Colonic mucosa (tissue), 4 donors: ENCODE data around the gene LMBRD1. TPM values are rescaled to one million over a fixed set of nuclear protein-coding genes. Genes with fewer than 3 reads are reported as not detected.
A peak's percentile ranks its signal among the peaks of the same experiment; 100 is the strongest.

Experiments
- DNase-seq: peaks from one replicate; pipeline ENCODE4 v3.0.0-alpha.2; 2020
- H3K27ac ChIP-seq: fragments of 200-600 bp; one replicate; pipeline ENCODE4 v1.8.0; 2021
- H3K27me3 ChIP-seq: fragments of 200-600 bp; one replicate; pipeline ENCODE4 v1.8.0; 2021
- H3K36me3 ChIP-seq: fragments of 200-600 bp; one replicate; pipeline ENCODE4 v1.8.0; 2021
- H3K4me1 ChIP-seq: fragments of 200-600 bp; one replicate; pipeline ENCODE4 v1.8.0; 2021; ENCODE audit warnings: mild to moderate bottlenecking
- H3K4me3 ChIP-seq: fragments of 200-600 bp; one replicate; pipeline ENCODE4 v1.8.0; 2021
- H3K9ac ChIP-seq, 2 donors: one replicate each; pipeline ENCODE4 v1.7.0; 2013; ENCODE audit warnings: control low read depth in 2 of 2, low read depth in 2 of 2, low read length in 2 of 2
- H3K9me3 ChIP-seq: fragments of 200-600 bp; one replicate; pipeline ENCODE4 v1.8.0; 2021
- CTCF ChIP-seq: fragments of 200-600 bp; IDR thresholded peaks from one replicate; pipeline ENCODE4 v1.8.0; 2022; ENCODE audit warnings: antibody characterized with exemption, mild to moderate bottlenecking
- intact Hi-C: fragments of 100-400 bp; cut with DNase I; formaldehyde crosslinking; loops from one replicate; pipeline ENCODE4 v1.14.1; 2022
- total RNA-seq, 2 donors: library from RNA; stranded (reverse); fragmentation: NEBNext Ultra II Directional in 1 of 2; extraction: Animal tissue kit (Norgen Biotek cat#: 25700) in 1 of 2; gene quantifications; one replicate each; pipeline ENCODE4 v1.2.1, GENCODE V29; 2021
- donor health status: healthy.
- donor health status: DM: no; HTN: no; CAD: no.
- donor health status: DM: no; HTN: no; CAD: no.

The LMBRD1 gene
- total RNA-seq, 2 donors from 2014 or later: 34.2 to 74.1 TPM

GRCh38 chr6:69719602-69720193 is 77.1 kb downstream of the LMBRD1 start:
- H3K4me3 ChIP-seq: no peak overlapping the region
- no peaks in the 10 kb centered on the region for H3K27me3 ChIP-seq
- no peak for DNase-seq
- no peaks in the 10 kb centered on the region for H3K36me3 ChIP-seq
- intact Hi-C loops: no loop called here
- TF ChIP-seq CTCF: peak; percentile 17
- H3K9me3 ChIP-seq: no peaks in the 10 kb centered on the region
- H3K4me1 ChIP-seq: no peaks in the 10 kb centered on the region
- H3K9ac ChIP-seq: no peak overlapping the region
- H3K27ac ChIP-seq: no peak overlapping the region

- intact Hi-C loops: no loop called here
- no peak for DNase-seq
- Histone ChIP-seq H3K4me1 (no peaks in the 10 kb centered on the region), H3K9ac (no peak overlapping the region), H3K36me3 (no peaks in the 10 kb centered on the region), H3K27me3 (no peaks in the 10 kb centered on the region), H3K4me3 (no peak overlapping the region), H3K27ac (no peak overlapping the region), H3K9me3 (no peaks in the 10 kb centered on the region)
- no peak for TF ChIP-seq CTCF
Measured at GRCh38 chr6:69706724-69707123, 90.1 kb downstream of the LMBRD1 start.

- Histone ChIP-seq H3K4me1 (no peaks in the 10 kb centered on the region), H3K27ac (no peak overlapping the region), H3K4me3 (no peak overlapping the region), H3K9ac (no peak overlapping the region), H3K9me3 (no peaks in the 10 kb centered on the region), H3K27me3 (no peaks in the 10 kb centered on the region), H3K36me3 (no peaks in the 10 kb centered on the region)
- intact Hi-C loops: no loop called here
- DNase-seq: no peak
- no peak for TF ChIP-seq CTCF
Measured at GRCh38 chr6:69705954-69706353, 90.9 kb downstream of the LMBRD1 start.

GRCh38 chr6:69704916-69705315 is 91.9 kb downstream of the LMBRD1 start:
- no peaks in the 10 kb centered on the region for H3K36me3 ChIP-seq
- TF ChIP-seq CTCF: no peak
- H3K4me3 ChIP-seq: no peak overlapping the region
- no peaks in the 10 kb centered on the region for H3K9me3 ChIP-seq
- H3K4me1 ChIP-seq: no peaks in the 10 kb centered on the region
- H3K9ac ChIP-seq: no peak overlapping the region
- H3K27ac ChIP-seq: no peak overlapping the region
- intact Hi-C loops: no loop called here
- H3K27me3 ChIP-seq: no peaks in the 10 kb centered on the region
- no peak for DNase-seq

- Histone ChIP-seq H3K9me3 (no peaks in the 10 kb centered on the region), H3K27me3 (no peaks in the 10 kb centered on the region), H3K27ac (peak overlapping the region; percentile 53), H3K4me1 (no peaks in the 10 kb centered on the region), H3K4me3 (no peak overlapping the region), H3K36me3 (no peaks in the 10 kb centered on the region), H3K9ac (no peak overlapping the region)
- intact Hi-C loops: no loop called here
- no peak for DNase-seq
- no peak for TF ChIP-seq CTCF
Measured at GRCh38 chr6:69699655-69700054, 97.2 kb downstream of the LMBRD1 start.
